Tibial nerve (tissue), 4 donors: Measurements from ENCODE around the gene FRK. TPM values are rescaled to one million over a fixed set of nuclear protein-coding genes. Genes with fewer than 3 reads are reported as not detected.
"Not testable (repeated sequence)": the region's sequence is repeated elsewhere in the genome, so short reads cannot be mapped to it uniquely, and the experiment has no call there.

ENCODE experiments used
- DNase-seq, 2 donors: peaks; one replicate each; pipeline ENCODE4 v3.0.0-alpha.2; 2019; ENCODE audit warnings: low spot score in 2 of 2
- H3K27ac ChIP-seq, 4 donors: fragments of 200-600 bp; sonication (generic) in 3 of 4; one replicate each; pipeline ENCODE4 v1.5.1; 2017 to 2019; ENCODE audit warnings: mild to moderate bottlenecking in 1 of 4
- H3K27me3 ChIP-seq, 2 donors: fragments of 200-600 bp; sonication (generic) in 1 of 2; one replicate each; pipeline versions ENCODE4 v1.5.1 to v1.6.0; 2017 to 2019
- H3K36me3 ChIP-seq, 3 donors: fragments of 200-600 bp; sonication (generic); one replicate each; pipeline ENCODE4 v1.5.1; 2018 to 2019
- H3K4me1 ChIP-seq, 4 donors: fragments of 200-600 bp; sonication (generic) in 3 of 4; one replicate each; pipeline ENCODE4 v1.5.1; 2017 to 2019
- H3K4me3 ChIP-seq, 4 donors: fragments of 200-600 bp; sonication (generic) in 3 of 4; one replicate each; pipeline ENCODE4 v1.5.1; 2017 to 2019; ENCODE audit warnings: mild to moderate bottlenecking in 1 of 4, moderate library complexity in 1 of 4
- H3K9me3 ChIP-seq, 4 donors: fragments of 200-600 bp; sonication (generic) in 3 of 4; one replicate each; pipeline ENCODE4 v1.5.1; 2017 to 2019
- CTCF ChIP-seq, 5 experiments: fragments of 200-600 bp in 3 of 5; fragments of 450-650 bp in 2 of 5; sonication (generic) in 3 of 5; IDR thresholded peaks; one replicate each; pipeline ENCODE4 v1.5.1; 2016 to 2019; ENCODE audit warnings: antibody characterized with exemption in 5 of 5, mild to moderate bottlenecking in 3 of 5, moderate library complexity in 2 of 5
- EP300 ChIP-seq, 2 donors: sonication (generic); formaldehyde crosslinking; IDR thresholded peaks; one replicate each; pipeline ENCODE4 v1.6.1; 2017; ENCODE audit warnings: antibody characterized with exemption in 2 of 2, mild to moderate bottlenecking in 1 of 2
- POLR2A ChIP-seq, 2 donors: fragments of 450-650 bp; IDR thresholded peaks; one replicate each; pipeline ENCODE4 v1.6.1; 2017; ENCODE audit warnings: antibody characterized with exemption in 2 of 2, mild to moderate bottlenecking in 2 of 2, moderate library complexity in 2 of 2
- WGBS, 2 donors: methylation state at CpG; one replicate each; pipeline ENCODE4 v1.1.5; 2018; 5-methylcytosine and 5-hydroxymethylcytosine counted together
- total RNA-seq, 4 donors: library from RNA; depleted of rRNA; stranded (reverse); fragments of >200 nt; gene quantifications; one replicate each; pipeline ENCODE4 v1.1.0, GENCODE V29; 2016

FRK gene
- total RNA-seq, 4 donors from 2014 or later, result 0.78 to 1.3 (median 0.97) TPM

- H3K27me3 ChIP-seq, result no peaks in the 10 kb centered on the region
- H3K4me3 ChIP-seq, result no peak overlapping the region
- WGBS, 2 donors, result 0% methylated on average over 1 of the region's 1 CpG
- H3K9me3 ChIP-seq, result peaks cover 0 to 13% (median 1%) of the 10 kb centered on the region in 4 donors
- H3K27ac ChIP-seq, result no peak overlapping the region
- no peak for DNase-seq
- no peaks in the 10 kb centered on the region for H3K36me3 ChIP-seq
- TF ChIP-seq POLR2A (IDR thresholded peaks at IDR 0.05) (no peak), EP300 (IDR thresholded peaks at IDR 0.05) (no peak), CTCF (IDR thresholded peaks at IDR 0.05) (no peak)
- no peaks in the 10 kb centered on the region for H3K4me1 ChIP-seq
Measured at GRCh38 chr6:116046737-116047136, 14.0 kb downstream of the FRK start.

- not testable (repeated sequence) for H3K27ac ChIP-seq, H3K27me3 ChIP-seq, H3K36me3 ChIP-seq, H3K4me3 ChIP-seq, DNase-seq, H3K4me1 ChIP-seq
- H3K9me3 ChIP-seq, result peaks cover 0 to 13% (median 1%) of the 10 kb centered on the region in 4 donors
Measured at GRCh38 chr6:116046272-116046671, 14.4 kb downstream of the FRK start.

- 73 to 89% methylated on average over 3 to 5 of the region's 5 CpGs for WGBS, 2 donors
- Histone ChIP-seq H3K27me3 (no peaks in the 10 kb centered on the region), H3K9me3 (peaks cover 0 to 13% (median 1%) of the 10 kb centered on the region in 4 donors), H3K36me3 (no peaks in the 10 kb centered on the region), H3K4me3 (no peak overlapping the region), H3K4me1 (peaks cover 0 to under 1% (median 0%) of the 10 kb centered on the region in 4 donors), H3K27ac (no peak overlapping the region)
- no peak for DNase-seq
- TF ChIP-seq POLR2A (IDR thresholded peaks at IDR 0.05) (no peak), CTCF (IDR thresholded peaks at IDR 0.05) (no peak), EP300 (IDR thresholded peaks at IDR 0.05) (no peak)
Measured at GRCh38 chr6:116041934-116042333, 18.8 kb downstream of the FRK start.

GRCh38 chr6:116040993-116041392, 19.7 kb downstream of the FRK start:
- no peak overlapping the region for H3K27ac ChIP-seq
- H3K4me1 ChIP-seq, result peaks cover 0 to 7% (median 0%) of the 10 kb centered on the region in 4 donors
- no peak for DNase-seq
- no peaks in the 10 kb centered on the region for H3K27me3 ChIP-seq
- 94 to 98% methylated on average over 2 of the region's 2 CpGs for WGBS, 2 donors
- no peak overlapping the region for H3K4me3 ChIP-seq
- H3K36me3 ChIP-seq, result no peaks in the 10 kb centered on the region
- peaks cover 0 to 13% (median 1%) of the 10 kb centered on the region in 4 donors for H3K9me3 ChIP-seq
- TF ChIP-seq CTCF (IDR thresholded peaks at IDR 0.05), result no peak
- TF ChIP-seq POLR2A (IDR thresholded peaks at IDR 0.05), result no peak
- no peak for TF ChIP-seq EP300 (IDR thresholded peaks at IDR 0.05)

- H3K36me3 ChIP-seq, result no peaks in the 10 kb centered on the region
- peaks cover 0 to 15% (median 0%) of the 10 kb centered on the region in 4 donors for H3K4me1 ChIP-seq
- no peaks in the 10 kb centered on the region for H3K27me3 ChIP-seq
- H3K27ac ChIP-seq, result no peak overlapping the region
- H3K4me3 ChIP-seq, result no peak overlapping the region
- TF ChIP-seq EP300 (IDR thresholded peaks at IDR 0.05), result no peak
- DNase-seq, result no peak
- H3K9me3 ChIP-seq, result no peaks in the 10 kb centered on the region
Measured at GRCh38 chr6:116036885-116037284, 23.8 kb downstream of the FRK start.

- no peaks in the 10 kb centered on the region for H3K36me3 ChIP-seq
- no peak overlapping the region for H3K4me3 ChIP-seq
- H3K4me1 ChIP-seq, result peaks cover 0 to 15% (median 0%) of the 10 kb centered on the region in 4 donors
- no peaks in the 10 kb centered on the region for H3K27me3 ChIP-seq
- H3K27ac ChIP-seq, result no peak overlapping the region
- no peaks in the 10 kb centered on the region for H3K9me3 ChIP-seq
- DNase-seq, result no peak
- WGBS, 2 donors, result 45 to 50% methylated on average over 2 of the region's 2 CpGs
- no peak for TF ChIP-seq EP300 (IDR thresholded peaks at IDR 0.05)
- TF ChIP-seq POLR2A (IDR thresholded peaks at IDR 0.05), result no peak
- no peak for TF ChIP-seq CTCF (IDR thresholded peaks at IDR 0.05)
Measured at GRCh38 chr6:116036075-116036773, 24.5 kb downstream of the FRK start.
